GM18868 (cell line): ENCODE measurements around the gene MTX1.
A peak's percentile ranks its signal among the peaks of the same experiment; 100 is the strongest.
"Not testable (repeated sequence)": the region's sequence is repeated elsewhere in the genome, so short reads cannot be mapped to it uniquely, and the experiment has no call there.

Experiments used
- ATAC-seq: cut with Tn5 transposase; IDR thresholded peaks from one replicate; pipeline ENCODE4 v1.9.1; 2021; ENCODE audit warnings: mild to moderate bottlenecking, moderate library complexity; ENCODE audit not compliant: unreplicated experiment

MTX1 gene, protein sequence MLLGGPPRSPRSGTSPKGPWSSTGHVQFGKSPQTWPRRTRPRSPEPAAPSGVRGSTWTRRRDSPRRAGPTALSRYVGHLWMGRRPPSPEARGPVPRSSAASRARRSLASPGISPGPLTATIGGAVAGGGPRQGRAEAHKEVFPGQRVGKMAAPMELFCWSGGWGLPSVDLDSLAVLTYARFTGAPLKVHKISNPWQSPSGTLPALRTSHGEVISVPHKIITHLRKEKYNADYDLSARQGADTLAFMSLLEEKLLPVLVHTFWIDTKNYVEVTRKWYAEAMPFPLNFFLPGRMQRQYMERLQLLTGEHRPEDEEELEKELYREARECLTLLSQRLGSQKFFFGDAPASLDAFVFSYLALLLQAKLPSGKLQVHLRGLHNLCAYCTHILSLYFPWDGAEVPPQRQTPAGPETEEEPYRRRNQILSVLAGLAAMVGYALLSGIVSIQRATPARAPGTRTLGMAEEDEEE

GRCh38 chr1:155208541-155209311 lies at the start of gene MTX1:
Gene MTX1, plus strand, starts transcription at chr1:155208695. Its CDS starts 110 bp downstream, at chr1:155208805.
- peak; percentile 79 for ATAC-seq

DNA sequence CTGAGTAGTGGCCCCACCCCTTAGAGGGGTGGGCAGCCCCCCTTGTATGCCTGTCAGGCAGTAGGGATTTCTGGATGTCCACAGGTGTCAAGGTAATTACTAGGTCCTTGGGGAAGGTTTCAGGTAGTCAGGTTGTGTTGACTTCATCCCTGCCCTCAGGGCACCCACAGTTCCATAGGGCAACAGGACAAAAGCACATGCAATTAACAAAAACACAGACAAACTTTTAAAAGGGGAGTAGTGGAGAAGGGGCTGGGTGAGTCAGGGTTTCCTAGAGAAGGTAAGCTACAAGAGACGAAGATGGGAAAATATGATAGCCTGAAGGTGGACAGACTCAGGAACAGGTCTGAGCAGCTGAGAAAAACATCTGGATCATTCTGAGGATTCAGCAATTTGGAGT lies 49.5 kb upstream of the MTX1 start:
- ATAC-seq = no peak

DNA sequence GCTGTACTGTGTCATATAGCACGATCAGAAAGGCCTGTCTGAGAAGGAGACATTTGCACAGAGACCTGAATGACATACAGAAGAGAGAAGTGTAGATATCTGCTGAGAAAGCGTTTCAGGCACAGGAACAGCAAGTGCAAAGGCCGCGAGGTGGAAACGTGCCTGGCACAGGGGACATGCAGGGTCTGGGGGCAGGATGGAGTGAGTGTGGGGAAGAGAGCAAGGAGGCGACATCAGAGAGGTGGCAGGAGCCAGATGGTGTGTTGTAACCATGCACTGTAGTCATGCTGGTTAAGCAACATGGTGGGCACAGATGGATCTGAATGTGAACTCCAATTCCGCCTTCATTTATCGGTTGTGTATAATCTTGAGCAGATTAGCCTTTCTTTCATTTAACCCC lies 48.4 kb upstream of the MTX1 start:
- no peak for ATAC-seq

GRCh38 chr1:155162631-155163030 lies 45.9 kb upstream of the MTX1 start:
- not testable (repeated sequence) for ATAC-seq

DNA sequence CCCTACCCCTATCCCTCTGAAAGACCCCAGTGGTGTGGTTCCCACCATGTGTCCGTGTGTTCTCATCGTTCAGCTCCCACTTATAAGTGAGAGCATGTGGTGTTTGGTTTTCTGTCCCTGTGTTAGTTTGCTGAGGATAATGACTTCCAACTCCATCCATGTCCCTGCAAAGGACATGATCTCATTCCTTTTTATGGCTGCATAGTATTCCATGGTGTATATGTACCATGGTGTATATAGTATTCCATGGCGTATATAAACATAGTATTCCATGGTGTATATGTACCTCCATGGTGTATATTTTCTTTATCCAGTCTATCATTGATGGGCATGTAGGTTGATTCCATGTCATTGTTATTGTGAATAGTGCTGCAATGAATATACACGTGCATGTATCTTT lies 44.7 kb upstream of the MTX1 start:
- not testable (repeated sequence) for ATAC-seq

DNA sequence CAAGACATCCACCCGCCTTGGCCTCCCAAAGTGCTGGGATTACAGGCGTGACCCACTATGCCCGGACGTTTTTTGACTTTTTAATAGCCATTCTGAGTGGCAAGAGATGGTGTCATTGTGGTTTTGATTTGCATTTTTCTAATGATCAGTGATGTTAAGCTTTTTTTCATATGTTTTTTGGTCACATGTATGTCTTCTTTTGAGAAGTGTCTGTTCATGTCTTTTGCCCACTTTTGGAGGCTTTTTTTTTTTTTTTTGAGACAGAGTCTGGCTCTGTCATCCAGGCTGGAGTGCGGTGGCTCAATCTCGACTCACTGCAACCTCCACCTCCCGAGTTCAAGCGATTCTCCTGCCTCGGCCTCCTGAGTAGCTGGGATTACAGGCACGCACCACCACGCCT lies 43.9 kb upstream of the MTX1 start:
- not testable (repeated sequence) for ATAC-seq

DNA sequence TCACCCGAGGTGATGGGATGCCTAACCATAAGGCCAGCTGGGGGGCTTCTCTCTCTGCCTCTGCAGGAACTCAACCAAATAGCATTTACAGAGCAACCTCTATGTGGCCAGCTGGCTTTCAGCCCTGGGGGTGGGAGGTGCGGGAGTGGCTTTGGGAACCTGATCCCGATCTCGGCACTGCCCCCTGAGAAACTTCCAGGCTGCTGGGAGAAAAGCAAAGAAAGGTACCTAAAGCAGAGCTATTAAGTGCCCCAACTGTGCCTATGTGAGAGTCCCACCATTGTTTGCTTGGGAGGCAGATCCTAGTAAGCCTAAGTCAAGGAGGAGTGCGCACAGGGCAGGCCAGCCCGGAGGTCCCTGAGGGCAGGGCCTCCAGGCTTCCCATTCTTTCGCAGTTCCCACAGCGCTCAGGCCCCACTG lies 42.4 kb upstream of the MTX1 start:
- no peak for ATAC-seq

DNA sequence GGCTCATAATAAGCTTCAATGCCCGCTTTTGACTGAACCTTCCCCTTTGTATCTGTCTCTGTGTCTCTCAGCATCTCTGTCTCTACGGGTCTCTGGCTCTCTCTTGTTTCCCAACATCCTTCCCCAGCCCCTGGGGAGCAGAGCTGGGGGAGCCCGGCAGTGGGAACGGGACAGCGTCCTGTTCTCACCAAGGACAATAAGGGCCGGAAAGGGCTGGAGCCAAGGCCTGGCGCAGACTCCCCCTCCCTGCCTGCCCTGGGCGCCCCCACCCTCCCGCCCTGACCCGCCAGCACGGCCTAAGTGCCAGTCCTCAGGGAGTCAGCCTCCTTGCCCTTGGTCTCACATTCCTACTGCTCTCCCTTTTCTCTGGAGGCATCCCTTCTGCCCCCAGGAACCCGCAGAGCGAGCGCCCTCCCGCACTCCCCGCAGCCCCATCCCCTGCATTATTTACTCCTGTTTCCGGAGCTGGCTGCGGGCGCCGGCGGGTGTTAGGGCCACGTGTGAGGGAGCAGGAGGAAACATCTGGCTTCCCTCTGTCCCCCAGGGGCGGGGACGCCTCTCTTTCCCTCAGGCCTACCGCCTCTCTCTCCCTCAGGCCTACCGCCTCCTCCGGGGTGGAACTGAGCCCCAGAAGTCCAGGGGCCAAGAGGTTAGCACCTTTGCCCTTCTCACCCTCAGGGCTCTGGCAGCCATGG lies 41.9 kb upstream of the MTX1 start:
- ATAC-seq = no peak

- no peak for ATAC-seq
These were observed 41.1 kb upstream of the MTX1 start for GRCh38 chr1:155167166-155168104.

DNA sequence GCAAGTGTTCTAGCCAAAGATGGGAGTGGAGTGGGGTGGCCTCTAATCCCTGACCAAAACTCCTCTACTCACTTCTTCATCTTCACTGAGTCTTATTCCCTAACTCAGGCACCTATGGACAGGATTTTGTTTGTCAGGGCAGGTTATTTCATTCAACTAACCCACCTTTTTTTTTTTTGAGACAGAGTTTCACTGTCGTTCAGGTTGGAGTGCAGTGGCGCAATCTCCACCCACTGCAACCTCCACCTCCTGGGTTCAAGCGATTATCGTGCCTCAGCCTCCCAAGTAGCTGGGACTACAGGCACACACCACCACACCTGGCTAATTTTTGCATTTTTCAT lies 40.4 kb upstream of the MTX1 start:
- not testable (repeated sequence) for ATAC-seq

DNA sequence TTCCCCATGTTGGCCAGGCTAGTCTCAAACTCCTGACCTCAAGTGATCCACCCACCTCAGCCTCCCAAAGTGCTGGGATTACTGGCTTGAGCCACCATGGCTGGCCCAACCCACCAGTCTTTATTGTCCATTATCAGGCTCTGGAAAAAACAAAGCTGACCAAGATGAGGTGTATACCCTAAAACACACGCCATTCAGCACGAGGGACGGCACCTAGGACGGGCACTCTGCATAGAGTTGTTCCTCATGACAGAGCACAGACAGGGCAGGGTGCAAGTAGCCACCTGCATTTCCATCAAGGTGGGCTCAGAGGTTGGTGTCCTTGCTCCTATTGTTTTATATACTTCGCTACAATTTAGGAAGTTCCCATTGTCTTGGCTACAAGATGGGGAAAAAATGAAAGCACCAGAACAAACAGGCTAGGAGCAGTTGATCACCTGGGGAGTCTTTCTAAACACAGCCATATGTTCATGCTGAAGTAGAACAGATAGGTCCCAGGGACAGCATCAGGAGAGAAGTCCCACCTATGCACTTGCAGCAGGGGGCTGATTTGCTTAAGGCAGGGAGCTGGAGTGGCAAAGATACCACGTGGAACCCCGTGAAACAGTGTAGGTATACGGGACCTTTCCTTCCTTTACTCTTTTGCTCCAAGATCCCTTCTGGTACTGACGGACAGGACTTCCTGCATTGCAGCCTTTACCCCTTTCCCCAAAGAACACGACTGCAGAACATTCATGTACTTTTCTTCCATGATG lies 39.9 kb upstream of the MTX1 start:
- ATAC-seq = no peak

DNA sequence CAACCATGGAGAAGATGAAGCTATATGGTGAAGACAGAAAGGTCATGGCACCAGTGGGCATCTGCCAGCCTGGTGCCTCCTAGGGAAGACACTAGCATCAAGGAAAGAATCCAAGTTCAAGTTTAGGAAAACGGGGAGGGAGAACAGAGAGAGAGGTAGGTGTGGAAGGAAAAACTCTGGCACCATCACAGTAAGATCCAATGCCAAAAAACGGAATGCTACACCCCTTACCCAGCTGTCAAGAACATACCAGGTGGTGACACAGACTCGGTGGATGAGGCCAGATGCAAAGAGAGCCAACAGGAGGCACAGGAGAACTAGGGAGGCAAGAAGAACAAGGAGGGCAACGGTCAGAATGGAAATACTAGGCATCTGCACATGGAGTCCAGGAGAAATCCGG lies 39.0 kb upstream of the MTX1 start:
- ATAC-seq = no peak

- no peak for ATAC-seq
These were observed 38.3 kb upstream of the MTX1 start for GRCh38 chr1:155170101-155170785.

DNA sequence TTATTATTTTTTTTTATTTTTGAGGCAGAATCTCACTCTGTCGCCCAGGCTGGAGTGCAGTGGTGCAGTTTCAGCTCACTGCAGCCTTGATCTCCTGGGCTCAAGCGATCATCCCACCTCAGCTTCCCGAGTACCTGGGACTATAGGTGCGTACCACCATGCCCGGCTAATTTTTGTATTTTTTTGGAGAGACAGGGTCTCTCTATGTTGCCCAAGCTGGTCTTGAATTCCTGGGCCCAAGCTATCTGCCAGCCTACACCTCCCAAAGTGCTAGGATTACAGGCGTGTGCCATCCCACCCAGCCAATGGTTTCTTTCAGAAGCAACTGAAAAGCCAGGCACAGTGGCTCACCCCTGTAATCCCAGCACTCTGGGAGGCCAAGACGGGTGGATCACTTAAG lies 37.7 kb upstream of the MTX1 start:
- ATAC-seq = no peak

DNA sequence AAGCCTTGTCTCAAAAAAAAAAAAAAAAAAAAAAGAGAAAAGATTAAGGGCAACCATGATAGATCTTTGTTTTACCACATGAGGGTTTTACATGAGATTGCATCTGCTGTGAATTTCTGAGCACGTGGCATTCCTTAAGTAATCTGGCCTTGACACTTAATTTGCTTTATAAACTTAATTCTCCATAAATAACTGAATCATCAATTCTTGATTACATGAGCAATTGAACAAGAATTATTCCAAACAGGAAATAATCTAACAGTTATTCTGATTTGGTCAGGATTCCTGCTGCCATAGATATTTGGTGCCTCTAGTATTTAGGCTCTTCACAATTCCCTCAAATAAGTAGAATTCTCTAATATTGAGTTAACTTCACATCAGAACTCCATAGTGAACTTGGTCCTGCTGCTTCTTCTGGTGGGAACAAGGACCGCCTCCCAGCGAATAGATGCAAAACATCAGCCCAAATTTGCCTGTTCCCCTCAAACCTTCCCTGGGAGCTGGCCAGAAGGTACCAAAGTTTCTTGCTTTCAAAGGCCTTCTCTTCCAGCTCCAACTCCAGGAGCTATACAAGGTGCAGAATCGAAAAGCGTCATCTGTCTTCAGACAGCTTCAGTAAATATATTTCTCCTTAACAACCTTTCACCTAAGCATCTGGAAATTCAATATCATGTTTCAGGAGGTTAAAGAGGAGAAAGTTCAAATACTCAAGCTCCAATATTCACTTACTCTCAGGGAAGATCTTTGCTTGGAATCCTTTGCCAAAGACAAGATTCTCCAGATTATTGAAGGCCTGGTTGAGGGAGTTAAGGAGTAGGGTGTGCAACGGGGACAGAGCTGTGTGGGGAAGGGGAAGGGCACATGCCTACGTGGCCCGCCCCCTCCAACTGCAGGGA lies 36.4 kb upstream of the MTX1 start:
- ATAC-seq = no peak

- ATAC-seq = peak; percentile 74
These were observed 35.6 kb upstream of the MTX1 start, which contains the start of gene KRTCAP2 for GRCh38 chr1:155172732-155173477. Gene KRTCAP2, minus strand, starts transcription at chr1:155173304. Its CDS starts 80 bp downstream, at chr1:155173224.
